Endothelial cell of umbilical vein (primary cell): ENCODE results near the gene AKT3. TPM values are rescaled to one million over a fixed set of nuclear protein-coding genes. Genes with fewer than 3 reads are reported as not detected.

Experiments
- BruUV-seq: library from RNA; stranded (reverse); fragments of 400-500 nt; replicated peaks from 2 replicates; lab custom pipeline; 2021; lab: Mats Ljungman, UMichigan
- CTCF ChIA-PET: fragments of 300-600, 350-600 bp; sonication (Branson Sonifier 250); formaldehyde crosslinking; loops from one replicate; lab custom pipeline; 2021; ENCODE audit warnings: antibody characterized with exemption, inconsistent platforms; lab: Charles Lee
- POLR2A ChIA-PET: fragments of 300-600, 350-600 bp; sonication (Branson Sonifier 250); formaldehyde crosslinking; loops from one replicate; lab custom pipeline; 2021; ENCODE audit warnings: antibody characterized with exemption, inconsistent platforms; lab: Charles Lee
- DNase-seq: peaks from one replicate; pipeline ENCODE4 v3.0.0-alpha.2; 2011; ENCODE audit warnings: low read depth, low spot score
- FAIRE-seq: peaks from 2 replicates; lab custom pipeline; 2011; peaks lifted over from hg19 to GRCh38; lab: Jason Lieb, UNC
- H2AFZ ChIP-seq: 2 replicates; pipeline ENCODE4 v1.6.0; 2012; ENCODE audit warnings: low read depth, low read length, control low read depth, inconsistent platforms
- H3K27ac ChIP-seq: 2 replicates; pipeline ENCODE4 v1.5.1; 2011; ENCODE audit warnings: low read depth, mild to moderate bottlenecking, control low read depth, low read length, moderate library complexity; ENCODE audit not compliant: insufficient read depth
- H3K27me3 ChIP-seq, 2 experiments: 2 replicates each; pipeline versions ENCODE4 v1.6.0 to v1.6.1; 2011; ENCODE audit warnings: low read length in 2 of 2, mixed read lengths in 1 of 2; ENCODE audit not compliant: control insufficient read depth in 2 of 2, insufficient read depth in 2 of 2
- H3K36me3 ChIP-seq, 2 experiments: 2 replicates in 1 of 2; 3 replicates in 1 of 2; pipeline ENCODE4 v1.5.1; 2011; ENCODE audit warnings: low read length in 2 of 2, mild to moderate bottlenecking in 1 of 2, moderate library complexity in 1 of 2; ENCODE audit not compliant: control insufficient read depth in 2 of 2, insufficient read depth in 2 of 2; ENCODE audit errors: extremely low read depth in 1 of 2
- H3K4me1 ChIP-seq: 3 replicates; pipeline ENCODE4 v1.5.1; 2011; ENCODE audit warnings: mild to moderate bottlenecking, low read length; ENCODE audit not compliant: control insufficient read depth, insufficient read depth; ENCODE audit errors: extremely low read depth
- H3K4me2 ChIP-seq: 2 replicates; pipeline ENCODE4 v1.6.1; 2011; ENCODE audit warnings: low read length, control low read depth, mixed read lengths; ENCODE audit not compliant: insufficient read depth
- H3K4me3 ChIP-seq, 3 experiments: fragments of 200-600 bp in 1 of 3; sonication (generic), shearing (Covaris generic) in 1 of 3; replicated peaks in 1 of 3; 2 replicates each; pipeline ENCODE4 v1.5.1; 2011 to 2016; ENCODE audit warnings: control low read depth in 3 of 3, low read length in 3 of 3, mild to moderate bottlenecking in 2 of 3, inconsistent platforms in 1 of 3, low read depth in 1 of 3, moderate library complexity in 1 of 3; ENCODE audit not compliant: insufficient read depth in 1 of 3
- H3K79me2 ChIP-seq: 2 replicates; pipeline ENCODE4 v1.6.0; 2012; ENCODE audit warnings: low read length, inconsistent platforms; ENCODE audit not compliant: control insufficient read depth, insufficient read depth
- H3K9ac ChIP-seq: replicated peaks from 2 replicates; pipeline ENCODE3; 2011; ENCODE audit warnings: low read length, control low read depth; ENCODE audit not compliant: insufficient read depth; ENCODE audit errors: extremely low read depth
- H3K9me1 ChIP-seq: replicated peaks from 3 replicates; pipeline ENCODE4 v1.6.0; 2011; ENCODE audit warnings: mild to moderate bottlenecking, low read length; ENCODE audit not compliant: control insufficient read depth, insufficient read depth; ENCODE audit errors: extremely low read depth
- H3K9me3 ChIP-seq: replicated peaks from 2 replicates; pipeline ENCODE4 v1.5.1; 2012; ENCODE audit warnings: low read length, inconsistent platforms; ENCODE audit not compliant: control insufficient read depth, insufficient read depth
- H4K20me1 ChIP-seq: replicated peaks from 2 replicates; pipeline ENCODE3; 2011; ENCODE audit warnings: mild to moderate bottlenecking, low read length; ENCODE audit not compliant: control insufficient read depth, insufficient read depth; ENCODE audit errors: extremely low read depth
- EZH2 ChIP-seq: IDR thresholded peaks from 2 replicates; pipeline ENCODE4 v1.6.1; 2012; ENCODE audit warnings: borderline replicate concordance, low read depth, mild to moderate bottlenecking, moderate library complexity, low read length, inconsistent platforms; ENCODE audit not compliant: severe bottlenecking
- FOS ChIP-seq: IDR thresholded peaks from 2 replicates; pipeline ENCODE4 v1.6.1; 2011; ENCODE audit warnings: mild to moderate bottlenecking, low read length, moderate library complexity, borderline replicate concordance; ENCODE audit not compliant: insufficient read depth
- GATA2 ChIP-seq: IDR thresholded peaks from 2 replicates; pipeline ENCODE4 v1.7.0; 2011; ENCODE audit warnings: low read depth, mild to moderate bottlenecking, moderate library complexity, mixed read lengths, low read length; ENCODE audit not compliant: insufficient read length, insufficient read depth
- JUN ChIP-seq: IDR thresholded peaks from 2 replicates; pipeline ENCODE4 v1.6.1; 2011; ENCODE audit warnings: borderline replicate concordance, low read depth; ENCODE audit not compliant: insufficient read length, insufficient read depth
- MYC ChIP-seq: IDR thresholded peaks from one replicate; pipeline ENCODE4 v1.6.1; 2011; ENCODE audit warnings: mild to moderate bottlenecking, low read depth, low read length
- POLR2A ChIP-seq: IDR thresholded peaks from 2 replicates; pipeline ENCODE4 v1.6.1; 2012; ENCODE audit warnings: low read depth, mild to moderate bottlenecking, control low read depth, low read length
- POLR2AphosphoS5 ChIP-seq: IDR thresholded peaks from 2 replicates; pipeline ENCODE4 v1.6.1; 2012; ENCODE audit warnings: low read depth, mild to moderate bottlenecking, control low read depth, low read length, moderate library complexity; ENCODE audit not compliant: insufficient read depth
- dilution Hi-C: fragments of 300-500 bp; cut with MboI; formaldehyde crosslinking; loops from one replicate; pipeline ENCODE4 v1.15.0; 2019; ENCODE audit warnings: low sequenced_read_pairs; ENCODE audit not compliant: extremely low pct_ligation_motif_present
- intact Hi-C: fragments of 100-400 bp; cut with micrococcal nuclease; formaldehyde crosslinking; loops from one replicate; pipeline ENCODE4 v1.10.0; 2022
- polyA plus RNA-seq, 4 experiments: library from polyadenylated mRNA; depleted of rRNA in 3 of 4; stranded (reverse) in 3 of 4; unstranded in 1 of 4; fragments of >200 nt; gene quantifications; 2 replicates each; pipeline versions ENCODE4 v1.2.1 to v1.2.3, GENCODE V29; 2011 to 2012; ENCODE audit warnings: missing spikeins in 1 of 4
- total RNA-seq: library from RNA; stranded (reverse); gene quantifications from 2 replicates; pipeline ENCODE4 v1.2.3, GENCODE V29; 2021
- TF ChIP-seq, protein P1 (sequence below): IDR thresholded peaks from 2 replicates; pipeline ENCODE4 v1.6.1; 2011; ENCODE audit not compliant: insufficient read depth, insufficient read length
- TF ChIP-seq, protein P2 (sequence below), 2 donors: IDR thresholded peaks; 1 replicate in 1 of 2; 2 replicates in 1 of 2; pipeline ENCODE4 v1.5.1; 2011; ENCODE audit warnings: low read length in 2 of 2, mild to moderate bottlenecking in 2 of 2, moderate library complexity in 2 of 2, control low read depth in 1 of 2, inconsistent platforms in 1 of 2, low read depth in 1 of 2; ENCODE audit not compliant: insufficient read depth in 1 of 2; ENCODE audit errors: extremely low read depth in 1 of 2

Gene AKT3
- total and polyA plus RNA-seq, 2 donors (not counting 3 experiments of a cell fraction or from before 2014, with no cell fraction given), result 20.6 to 97.1 TPM

- CTCF ChIA-PET, result interaction anchor here (1.5 kb wide), 1 partner anchor 8 kb away, joined by 5 read pairs; no protein-coding TSS in a partner anchor
- POLR2A ChIA-PET, result interaction anchor here (0.6 kb wide), 1 partner anchor 71 kb away, joined by 4 read pairs; no protein-coding TSS in a partner anchor
- FAIRE-seq, result no peak
Observed at GRCh38 chr1:243549108-243549507, 300.9 kb downstream of the AKT3 start.

More at GRCh38 chr1:243549108-243549507, 300.9 kb downstream of the AKT3 start:
- Histone ChIP-seq H3K27me3 (no peaks in the 10 kb centered on the region), H2AFZ (no peak overlapping the region), H3K79me2 (no peaks in the 10 kb centered on the region), H3K9ac (no peak overlapping the region), H3K4me2 (no peak overlapping the region), H3K9me1 (no peaks in the 10 kb centered on the region), H3K4me1 (peaks cover 4% of the 10 kb centered on the region), H3K36me3 (peaks cover 0 to 3% of the 10 kb centered on the region in 2 experiments), H3K9me3 (no peaks in the 10 kb centered on the region), H3K27ac (no peak overlapping the region), H3K4me3 (no peak overlapping the region), H4K20me1 (no peaks in the 10 kb centered on the region)
- dilution Hi-C loops (no loop called here), intact Hi-C loops (no loop called here)
- no TSS peak for BruUV-seq
- no peak for DNase-seq
- TF ChIP-seq, protein P1, sequence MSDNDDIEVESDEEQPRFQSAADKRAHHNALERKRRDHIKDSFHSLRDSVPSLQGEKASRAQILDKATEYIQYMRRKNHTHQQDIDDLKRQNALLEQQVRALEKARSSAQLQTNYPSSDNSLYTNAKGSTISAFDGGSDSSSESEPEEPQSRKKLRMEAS, result no peak
- TF ChIP-seq POLR2AphosphoS5, result no peak
- TF ChIP-seq MYC, result no peak
- no peak for TF ChIP-seq GATA2
- TF ChIP-seq POLR2A, result no peak
- no peak for TF ChIP-seq EZH2
- no peak for TF ChIP-seq JUN
- TF ChIP-seq FOS, result no peak
- TF ChIP-seq, protein P2, sequence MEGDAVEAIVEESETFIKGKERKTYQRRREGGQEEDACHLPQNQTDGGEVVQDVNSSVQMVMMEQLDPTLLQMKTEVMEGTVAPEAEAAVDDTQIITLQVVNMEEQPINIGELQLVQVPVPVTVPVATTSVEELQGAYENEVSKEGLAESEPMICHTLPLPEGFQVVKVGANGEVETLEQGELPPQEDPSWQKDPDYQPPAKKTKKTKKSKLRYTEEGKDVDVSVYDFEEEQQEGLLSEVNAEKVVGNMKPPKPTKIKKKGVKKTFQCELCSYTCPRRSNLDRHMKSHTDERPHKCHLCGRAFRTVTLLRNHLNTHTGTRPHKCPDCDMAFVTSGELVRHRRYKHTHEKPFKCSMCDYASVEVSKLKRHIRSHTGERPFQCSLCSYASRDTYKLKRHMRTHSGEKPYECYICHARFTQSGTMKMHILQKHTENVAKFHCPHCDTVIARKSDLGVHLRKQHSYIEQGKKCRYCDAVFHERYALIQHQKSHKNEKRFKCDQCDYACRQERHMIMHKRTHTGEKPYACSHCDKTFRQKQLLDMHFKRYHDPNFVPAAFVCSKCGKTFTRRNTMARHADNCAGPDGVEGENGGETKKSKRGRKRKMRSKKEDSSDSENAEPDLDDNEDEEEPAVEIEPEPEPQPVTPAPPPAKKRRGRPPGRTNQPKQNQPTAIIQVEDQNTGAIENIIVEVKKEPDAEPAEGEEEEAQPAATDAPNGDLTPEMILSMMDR (IDR thresholded peaks at IDR 0.05; ENCODE audit: extremely low read depth in 1 of 2, insufficient read depth in 1 of 2, low read depth in 1 of 2, low read length in 2 of 2), result no peak
